Kidney capillary endothelial cell (primary cell): ENCODE measurements around the gene DLK1.

Source experiments
- DNase-seq: peaks from one replicate; pipeline ENCODE4 v3.0.0-alpha.2; 2018; ENCODE audit warnings: low spot score

The DLK1 gene

DNA sequence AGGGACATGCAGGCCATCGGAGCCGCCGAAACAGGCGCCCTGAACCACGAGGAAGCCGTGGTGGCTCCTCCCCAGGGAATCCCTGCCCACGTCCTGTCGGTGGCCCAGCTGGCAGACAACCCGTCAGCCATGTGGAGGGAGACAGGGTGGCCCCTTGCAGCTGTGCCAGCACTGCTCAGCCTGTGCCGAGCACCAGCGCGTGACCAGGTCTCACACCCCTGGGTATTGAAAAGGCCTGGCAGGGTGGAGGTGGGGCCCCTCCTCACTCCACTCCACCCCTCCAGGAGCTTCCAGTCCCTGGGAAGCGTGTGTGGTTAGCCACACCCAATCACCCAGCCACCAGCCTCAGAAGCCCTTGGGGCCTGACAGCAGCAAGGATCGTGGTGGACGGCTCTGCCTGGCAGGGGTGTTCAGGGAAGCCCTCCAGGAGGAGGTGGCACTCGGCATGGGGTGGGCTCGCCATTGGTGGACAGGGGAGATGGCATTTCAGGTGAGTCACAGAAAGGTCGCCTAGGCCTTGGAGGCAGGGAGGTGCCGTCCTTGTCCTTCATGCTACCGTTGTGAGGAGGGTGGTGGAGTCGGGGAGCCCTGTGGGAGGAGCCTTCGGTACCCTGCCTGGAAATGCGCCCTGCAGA, 12.3 kb upstream of the DLK1 start:
- no peak for DNase-seq

DNA sequence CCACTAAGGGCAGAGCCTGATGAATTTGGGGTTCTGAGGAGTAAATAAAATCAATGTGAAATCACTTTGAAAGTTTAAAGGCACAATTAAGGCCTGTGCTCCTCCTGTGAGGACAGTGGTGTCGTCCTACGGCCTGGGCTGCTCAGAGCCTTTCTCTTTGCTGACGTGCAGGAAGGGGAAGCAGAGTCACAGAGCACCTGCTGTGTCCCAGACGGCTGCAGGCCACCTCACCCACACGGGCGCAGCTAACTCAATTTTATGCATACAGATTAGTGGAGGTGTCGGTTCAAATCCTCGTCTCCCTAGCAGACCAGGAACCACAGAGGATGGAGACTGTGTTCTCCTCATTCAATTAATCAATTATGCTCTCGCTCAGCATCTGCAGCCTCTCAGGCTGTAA, 11.4 kb upstream of the DLK1 start:
- no peak for DNase-seq

DNA sequence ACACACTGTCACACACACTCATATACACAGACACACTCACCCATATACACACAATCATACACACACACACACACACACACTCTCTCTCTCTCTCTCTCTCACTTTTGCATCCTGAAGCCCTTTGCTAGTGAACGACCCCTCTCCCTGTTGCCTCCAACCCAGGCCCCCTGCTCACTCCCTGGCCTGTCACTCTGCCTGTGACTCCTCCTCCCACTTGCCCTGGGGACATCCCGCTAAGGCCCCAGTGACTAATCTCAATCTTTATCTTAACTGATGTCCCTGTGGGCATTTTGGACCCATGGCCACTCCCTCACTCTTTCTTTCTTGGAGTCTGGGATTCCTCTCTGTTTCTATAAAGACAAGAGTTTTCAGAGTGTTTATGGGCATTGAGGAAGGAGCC, 10.9 kb upstream of the DLK1 start:
- DNase-seq = no peak

DNA sequence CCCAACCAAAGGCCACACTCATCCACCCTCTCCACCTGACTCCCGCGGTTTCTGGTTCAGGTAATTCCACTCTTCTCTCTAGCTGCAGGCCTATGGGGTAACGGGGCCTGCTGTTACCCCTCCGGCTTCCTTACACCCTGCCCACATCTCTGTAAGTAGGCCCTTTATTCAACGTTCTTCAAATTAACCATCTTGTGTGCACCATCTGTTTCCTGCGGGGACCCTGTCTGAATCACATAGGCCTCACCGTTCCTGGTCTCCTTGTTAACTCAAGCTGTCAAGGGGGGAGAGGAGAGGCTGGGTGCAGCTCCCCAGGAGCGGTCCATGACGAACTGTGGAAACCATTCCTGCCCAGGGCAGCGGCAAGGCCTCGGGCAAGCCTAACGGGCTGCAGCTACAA, 9.3 kb upstream of the DLK1 start:
- no peak for DNase-seq

DNA sequence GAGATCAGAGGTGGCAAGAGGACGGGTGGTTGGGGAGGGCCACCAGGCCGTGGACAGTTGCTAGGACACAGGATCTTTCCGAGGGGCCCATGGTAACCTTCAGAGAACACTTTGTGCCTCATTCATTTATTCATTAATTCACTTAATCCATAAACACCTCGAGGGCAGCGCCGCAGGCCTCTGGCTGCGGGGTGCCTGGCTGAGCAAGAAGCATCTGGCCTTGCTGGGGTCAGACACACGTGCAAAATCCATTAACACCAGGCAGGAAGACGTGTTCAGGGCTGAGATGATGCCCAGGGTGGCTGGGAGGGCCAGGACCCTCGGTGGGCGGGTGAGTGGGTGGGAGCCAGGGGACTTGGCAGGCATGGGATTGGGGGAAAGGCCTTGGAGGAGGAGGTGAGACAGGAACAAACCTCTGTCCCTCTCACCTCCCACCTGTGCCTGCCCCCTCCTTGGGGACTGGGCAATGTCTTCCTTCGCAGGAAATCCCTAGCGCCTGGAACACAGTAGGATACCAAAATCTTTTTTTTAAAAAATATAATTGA, 6.6 kb upstream of the DLK1 start:
- DNase-seq = no peak

DNA sequence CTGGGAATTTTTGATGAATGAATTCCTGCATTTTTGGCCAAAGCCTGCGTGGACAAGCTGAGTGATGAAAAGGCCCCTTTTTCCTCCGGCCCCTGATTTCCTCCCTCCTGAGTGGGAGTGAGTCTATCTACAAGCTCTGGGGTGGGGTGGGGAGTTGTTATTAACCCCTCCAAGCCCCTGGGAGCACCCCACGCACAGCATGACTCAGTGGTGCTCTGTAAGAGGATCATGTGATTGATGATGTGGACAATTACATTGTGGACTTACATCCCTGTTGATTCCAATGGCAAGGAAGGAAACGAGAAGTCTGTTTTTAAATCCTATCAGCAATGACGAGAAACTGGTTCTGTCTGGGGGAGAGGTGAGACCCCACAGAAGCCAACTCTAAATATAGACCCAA, 5.1 kb upstream of the DLK1 start:
- no peak for DNase-seq

DNA sequence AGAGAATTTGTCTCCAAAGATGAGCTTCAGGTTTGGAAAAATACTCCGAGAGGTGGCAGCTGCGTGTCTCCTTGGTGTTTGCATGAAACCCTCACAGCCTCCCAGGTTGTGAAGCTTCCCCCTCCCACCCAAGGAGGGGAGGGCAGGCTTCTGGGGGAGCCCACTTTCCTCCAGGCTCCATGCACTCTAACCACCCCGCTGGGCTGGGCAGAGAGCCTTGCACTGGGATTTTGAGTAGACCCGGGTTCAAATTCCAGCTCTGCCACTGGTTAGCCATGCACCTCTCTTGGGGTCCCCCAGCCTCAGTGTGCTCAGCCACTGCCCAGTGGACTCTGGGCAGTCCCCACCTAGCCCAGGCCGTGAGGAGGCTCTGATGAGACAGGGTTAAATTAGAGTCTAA, 4.3 kb upstream of the DLK1 start:
- DNase-seq = no peak

DNA sequence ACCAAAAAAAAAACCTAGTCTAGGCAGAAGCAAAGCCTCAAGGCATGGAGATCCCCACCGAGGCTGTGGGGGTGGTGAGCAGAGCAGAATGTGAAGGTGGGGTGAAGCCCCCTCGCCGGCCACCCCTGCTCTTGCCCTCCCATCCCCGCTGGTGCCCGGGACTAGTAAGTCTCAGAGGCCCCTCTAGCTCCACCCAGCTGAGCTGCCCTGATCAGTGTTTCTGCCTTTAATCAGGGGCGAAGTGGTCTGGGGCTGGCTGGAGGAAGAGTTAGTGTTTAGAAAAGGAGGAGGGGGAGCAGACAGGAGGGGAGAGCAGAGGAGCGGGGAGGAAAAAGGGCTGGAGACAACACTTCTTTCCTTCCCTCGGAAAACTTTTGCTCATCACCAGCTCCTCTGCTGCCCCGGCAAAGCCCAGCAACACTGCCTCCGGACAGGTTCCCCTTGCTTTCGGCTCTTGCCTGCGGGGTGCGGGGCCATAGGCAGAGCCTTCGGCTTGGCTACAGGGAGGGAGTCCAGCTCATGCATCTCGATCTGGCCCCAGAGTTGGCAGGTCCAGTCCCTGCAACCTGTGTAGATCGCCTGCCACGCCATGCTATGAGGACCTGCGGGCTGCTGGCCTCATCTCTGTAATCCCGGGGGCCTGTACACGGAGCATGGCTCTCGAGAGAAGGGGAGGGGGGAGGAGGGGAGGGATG, 3.4 kb upstream of the DLK1 start:
- DNase-seq = no peak

DNA sequence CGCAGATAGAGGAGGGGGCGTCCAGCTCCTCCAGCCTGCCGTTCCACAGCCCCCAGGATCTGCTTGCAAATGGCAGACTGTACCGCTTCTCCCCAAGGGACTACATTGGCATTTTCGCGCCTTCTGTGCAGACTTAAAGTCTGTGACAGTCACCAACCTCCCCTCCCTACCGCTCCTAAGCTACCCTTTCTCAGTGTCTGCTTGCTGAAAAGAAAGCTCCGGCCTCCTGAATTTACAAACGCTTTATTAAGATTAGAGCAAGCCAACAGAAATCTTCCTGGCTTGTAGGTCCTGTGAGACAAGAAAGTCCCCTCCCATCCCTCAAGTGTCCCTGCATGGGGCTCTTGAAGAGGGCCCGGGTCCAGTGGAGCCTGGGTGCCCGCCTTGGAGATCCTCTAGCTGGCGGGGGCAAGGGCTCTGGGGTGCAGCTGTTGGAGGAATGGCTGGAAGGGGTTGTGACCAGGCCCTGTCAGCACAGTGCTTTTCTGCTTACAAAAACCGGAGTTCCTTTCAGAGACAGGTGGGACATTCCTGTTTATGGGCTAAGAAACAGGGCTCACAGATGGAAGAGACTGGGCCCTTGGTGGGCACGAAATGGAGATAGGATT, 2.8 kb upstream of the DLK1 start:
- DNase-seq = no peak

DNA sequence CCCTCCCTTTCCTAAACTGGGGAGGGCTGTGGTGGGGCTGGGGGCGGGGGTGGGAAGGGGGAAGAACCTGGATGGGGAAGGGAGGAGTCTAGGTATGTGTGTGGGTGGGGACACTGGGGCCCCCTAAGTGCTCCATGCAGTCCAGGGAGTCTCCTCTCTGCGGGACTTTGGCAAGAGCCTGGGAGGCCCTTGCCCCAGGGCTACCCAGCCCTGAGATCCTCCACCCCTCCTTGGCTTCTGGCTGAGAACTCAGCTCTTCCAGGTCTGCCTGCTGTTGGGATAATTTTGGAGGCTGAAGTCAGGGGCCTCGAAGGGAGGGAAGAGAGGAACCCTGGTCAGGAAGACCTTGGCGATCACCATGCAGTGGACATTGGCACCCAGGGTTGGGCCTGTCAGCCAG, 2.2 kb upstream of the DLK1 start:
- no peak for DNase-seq

DNA sequence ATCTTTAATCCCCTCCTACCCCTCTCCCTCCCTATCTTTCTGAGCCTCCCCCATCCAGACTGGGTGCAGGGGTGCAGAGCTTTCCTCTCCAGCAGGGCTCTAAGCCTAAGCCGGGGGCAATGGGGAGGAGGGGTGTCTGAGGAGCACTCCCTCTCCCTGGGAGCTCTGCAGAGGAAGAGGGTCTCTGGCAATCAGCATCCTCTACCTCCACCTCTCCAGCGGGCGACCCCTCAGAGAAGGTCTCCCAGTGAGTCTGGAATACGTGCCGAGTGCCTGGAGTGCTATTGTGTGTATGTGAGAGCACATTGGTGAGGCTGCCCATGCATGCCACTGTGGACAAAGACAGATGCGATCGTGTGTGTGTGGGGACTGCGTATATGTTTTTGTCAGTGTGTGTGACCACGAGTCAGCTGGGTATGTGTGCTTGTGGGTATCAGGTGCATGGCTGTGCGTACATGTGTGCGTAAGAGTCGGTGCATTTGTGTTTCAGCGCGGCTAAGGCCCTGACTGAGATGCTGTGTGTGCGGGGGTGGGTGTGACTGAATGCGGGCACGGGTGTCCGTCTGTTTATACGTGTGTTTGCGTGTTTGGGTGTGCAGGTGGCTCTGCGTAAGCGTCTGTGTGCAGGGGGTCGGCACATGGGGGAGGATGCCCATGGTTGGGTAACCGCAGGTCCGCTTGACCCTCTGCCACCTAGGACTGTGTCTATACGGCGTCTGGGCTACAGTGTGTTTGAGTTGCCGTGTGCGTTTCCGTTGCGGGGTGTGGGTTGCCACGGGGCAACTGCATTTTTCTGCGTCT, 905 bp upstream of the DLK1 start:
- DNase-seq = no peak

DNA sequence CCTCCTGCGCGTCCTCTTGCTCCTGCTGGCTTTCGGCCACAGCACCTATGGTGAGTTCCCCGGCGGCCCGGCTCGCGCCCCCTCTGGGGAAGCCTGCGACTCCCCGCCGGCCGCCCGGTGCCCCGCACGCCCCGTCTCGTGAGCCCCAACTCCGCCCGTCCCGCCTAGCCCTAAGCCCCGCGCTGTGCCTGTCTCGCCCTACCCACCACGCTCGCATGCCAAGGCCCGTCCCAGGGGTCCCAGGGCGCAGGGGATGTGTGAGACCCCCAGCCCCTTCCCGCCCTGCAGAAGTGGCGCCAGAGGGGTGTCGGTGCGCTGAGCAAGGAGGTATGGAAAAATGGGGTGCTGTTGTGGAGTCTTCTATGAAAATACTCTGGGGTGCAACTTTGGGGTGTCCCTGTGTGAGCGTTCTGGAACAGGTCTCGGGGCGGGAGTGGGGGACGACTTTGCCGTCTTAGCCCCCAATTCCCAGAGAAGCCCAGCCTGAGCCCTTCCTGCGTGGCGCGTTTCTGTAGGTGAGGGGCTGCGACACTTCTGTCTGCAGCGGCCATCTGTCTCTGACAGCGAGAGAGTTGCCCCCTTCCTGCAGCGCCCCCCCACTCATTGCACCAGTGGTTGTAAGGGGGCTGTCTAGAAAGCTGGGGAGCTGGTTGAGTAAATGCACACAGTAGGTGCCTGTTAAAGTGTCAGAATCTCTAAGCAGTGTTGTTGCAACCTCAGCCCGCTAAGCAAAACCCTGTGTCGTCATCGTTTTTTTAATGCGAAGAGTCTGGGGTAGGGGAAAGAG, 587 bp downstream of the DLK1 start:
- no peak for DNase-seq

DNA sequence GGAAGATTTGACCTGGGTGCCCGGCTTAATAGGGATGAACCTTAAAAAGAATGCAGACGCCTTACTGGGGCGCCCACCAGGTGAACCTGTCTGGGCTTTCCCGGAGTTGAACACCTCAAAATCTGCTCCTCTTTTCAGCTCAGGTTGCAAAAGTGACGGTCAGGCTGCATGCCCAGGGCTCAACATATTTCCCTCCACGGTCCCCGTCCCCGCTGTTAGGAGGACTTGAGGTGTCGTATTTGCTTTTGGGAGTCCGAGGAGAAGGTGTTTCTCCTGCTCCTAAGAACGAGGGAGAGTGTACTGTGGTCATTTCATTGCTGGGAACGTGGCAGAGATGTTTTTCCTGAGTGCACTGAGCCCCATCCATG, 1.2 kb downstream of the DLK1 start:
- DNase-seq = no peak

DNA sequence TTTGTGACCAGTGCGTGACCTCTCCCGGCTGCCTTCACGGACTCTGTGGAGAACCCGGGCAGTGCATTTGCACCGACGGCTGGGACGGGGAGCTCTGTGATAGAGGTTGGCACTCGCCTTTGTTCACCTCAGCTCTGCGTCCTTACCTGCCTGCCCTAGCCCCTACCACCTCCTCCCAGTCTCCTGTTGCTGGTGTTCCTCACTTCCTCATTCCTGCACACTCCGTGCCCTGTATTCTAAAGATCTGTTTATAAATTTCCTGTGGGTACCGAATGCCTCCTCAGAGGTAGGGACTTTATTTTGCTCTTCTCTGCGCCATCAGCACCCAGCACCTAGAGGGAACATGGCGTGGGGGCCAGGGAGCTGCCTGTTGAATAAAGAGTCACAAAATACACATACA, 2.3 kb downstream of the DLK1 start:
- no peak for DNase-seq

DNA sequence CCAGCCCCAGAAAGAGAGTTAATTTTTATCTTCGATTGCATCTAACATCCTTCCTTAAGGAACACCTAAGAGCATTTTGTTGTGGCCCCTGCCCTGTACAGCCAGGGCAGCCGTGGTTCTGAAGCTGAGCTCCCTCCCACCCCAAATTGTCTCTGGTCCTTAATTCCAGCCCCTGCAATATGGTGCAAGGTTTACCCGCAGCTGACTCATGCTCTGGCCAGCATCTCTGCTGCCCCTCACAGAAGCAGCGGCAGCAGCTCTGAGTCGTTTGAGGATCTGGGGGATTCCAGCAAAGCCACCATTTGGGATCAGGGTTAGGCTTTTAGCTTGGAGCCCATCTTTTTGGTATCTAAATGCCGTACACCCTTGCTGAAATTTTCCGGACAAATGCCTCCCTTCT, 3.3 kb downstream of the DLK1 start:
- no peak for DNase-seq

DNA sequence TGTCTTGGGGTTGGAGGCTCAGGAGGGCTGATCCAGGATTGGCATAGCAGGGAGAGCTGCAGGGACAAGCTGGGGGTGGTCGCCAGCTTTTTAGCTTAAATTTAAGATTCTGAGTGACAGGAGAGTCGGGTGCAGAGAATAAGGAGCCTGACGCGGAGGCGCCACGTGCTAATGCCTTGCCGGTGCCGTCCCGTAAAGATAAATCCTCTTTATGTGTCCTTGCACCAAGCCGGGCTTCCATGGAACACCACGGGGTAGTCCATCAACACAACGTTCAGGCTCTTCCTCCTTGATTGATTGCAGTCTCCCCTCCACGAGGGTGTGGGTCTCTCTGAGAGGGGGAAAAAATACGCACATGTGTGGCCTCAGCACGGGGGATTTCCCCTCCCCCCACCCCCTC, 3.9 kb downstream of the DLK1 start:
- no peak for DNase-seq

DNA sequence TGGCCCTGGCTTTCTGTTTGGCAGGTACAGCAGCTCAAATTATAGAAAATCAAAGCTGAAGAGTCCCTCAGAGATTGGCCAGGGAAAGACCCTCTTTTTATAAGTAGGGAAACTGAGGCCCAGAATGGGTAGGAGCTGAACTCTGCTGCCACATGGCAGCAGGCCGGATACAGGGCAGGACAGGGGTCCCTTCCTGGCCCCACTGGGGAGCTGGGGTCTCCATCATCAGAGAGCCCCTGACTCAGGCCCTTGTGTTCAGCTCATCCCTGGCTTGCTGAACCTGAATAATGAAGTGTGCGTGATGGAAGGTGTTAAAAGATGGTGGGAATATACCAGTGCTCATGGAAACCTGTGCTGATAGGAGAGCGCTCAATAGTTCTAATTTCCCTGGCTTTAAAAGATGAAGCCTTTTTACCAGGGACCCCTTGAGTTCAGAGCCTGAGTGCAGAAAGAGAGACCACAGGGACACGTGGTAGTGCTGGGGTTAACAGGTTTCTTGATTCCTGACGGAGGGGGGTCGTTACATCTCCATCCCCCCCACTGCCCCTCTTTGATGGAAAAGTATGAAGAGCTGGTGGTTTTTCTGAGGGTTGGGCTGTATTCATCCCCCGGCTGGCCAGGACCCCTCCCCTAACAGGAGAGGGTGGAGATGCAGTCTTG, 4.4 kb downstream of the DLK1 start:
- no peak for DNase-seq

DNA sequence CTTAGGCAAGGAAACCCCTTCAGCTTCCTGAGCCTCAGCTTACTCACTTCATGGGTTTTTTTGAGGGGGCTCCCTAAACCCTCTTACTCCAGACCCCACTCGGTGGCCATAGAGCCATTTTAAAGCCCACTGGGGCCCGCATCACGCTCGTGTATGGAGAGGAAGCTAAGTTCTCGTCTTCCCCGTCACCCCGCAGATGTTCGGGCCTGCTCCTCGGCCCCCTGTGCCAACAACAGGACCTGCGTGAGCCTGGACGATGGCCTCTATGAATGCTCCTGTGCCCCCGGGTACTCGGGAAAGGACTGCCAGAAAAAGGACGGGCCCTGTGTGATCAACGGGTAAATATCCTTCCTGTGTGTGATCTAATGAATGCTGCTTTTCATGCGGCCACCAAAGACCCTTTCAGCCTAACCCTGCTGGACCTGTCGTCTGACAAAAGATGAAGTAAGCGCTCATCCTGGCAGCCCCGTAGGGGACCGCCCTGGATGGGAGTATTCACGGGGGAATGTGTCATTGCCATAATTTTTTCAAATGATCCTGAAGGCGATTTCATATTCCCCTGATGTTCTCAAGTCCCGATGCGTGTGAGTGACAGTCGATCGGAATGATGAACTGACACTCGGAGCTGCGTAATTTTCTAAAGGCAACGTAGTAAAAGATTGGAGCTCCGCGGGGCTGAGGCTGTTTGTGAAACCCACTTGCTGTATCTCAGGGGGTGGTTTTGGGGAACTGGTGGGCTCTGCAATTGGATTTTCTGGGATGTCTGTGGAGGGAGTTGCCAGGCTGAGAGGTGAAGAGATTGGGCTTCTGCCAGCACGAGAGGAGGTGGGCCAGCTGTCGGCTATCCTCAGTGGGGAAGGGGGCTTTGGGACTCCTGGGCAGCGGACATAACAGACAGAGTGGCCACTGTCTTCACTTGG, 5.4 kb downstream of the DLK1 start:
- no peak for DNase-seq

DNA sequence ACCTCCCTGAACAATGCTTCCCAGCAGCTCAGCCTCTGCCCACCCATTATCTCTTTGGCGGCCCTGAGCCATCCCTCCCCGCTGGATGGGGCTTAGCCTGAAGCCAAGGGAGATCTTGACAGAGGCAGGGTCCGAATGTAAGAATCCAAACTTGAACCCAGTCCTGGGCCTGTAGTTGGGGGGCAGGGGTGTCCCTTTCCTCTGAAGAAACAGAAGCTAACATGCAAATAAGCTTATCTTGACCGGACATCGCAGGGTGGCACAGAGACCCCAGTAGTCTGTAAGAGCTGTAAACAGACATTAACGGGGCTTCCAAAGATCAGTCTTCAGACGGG, 6.0 kb downstream of the DLK1 start:
- no peak for DNase-seq

DNA sequence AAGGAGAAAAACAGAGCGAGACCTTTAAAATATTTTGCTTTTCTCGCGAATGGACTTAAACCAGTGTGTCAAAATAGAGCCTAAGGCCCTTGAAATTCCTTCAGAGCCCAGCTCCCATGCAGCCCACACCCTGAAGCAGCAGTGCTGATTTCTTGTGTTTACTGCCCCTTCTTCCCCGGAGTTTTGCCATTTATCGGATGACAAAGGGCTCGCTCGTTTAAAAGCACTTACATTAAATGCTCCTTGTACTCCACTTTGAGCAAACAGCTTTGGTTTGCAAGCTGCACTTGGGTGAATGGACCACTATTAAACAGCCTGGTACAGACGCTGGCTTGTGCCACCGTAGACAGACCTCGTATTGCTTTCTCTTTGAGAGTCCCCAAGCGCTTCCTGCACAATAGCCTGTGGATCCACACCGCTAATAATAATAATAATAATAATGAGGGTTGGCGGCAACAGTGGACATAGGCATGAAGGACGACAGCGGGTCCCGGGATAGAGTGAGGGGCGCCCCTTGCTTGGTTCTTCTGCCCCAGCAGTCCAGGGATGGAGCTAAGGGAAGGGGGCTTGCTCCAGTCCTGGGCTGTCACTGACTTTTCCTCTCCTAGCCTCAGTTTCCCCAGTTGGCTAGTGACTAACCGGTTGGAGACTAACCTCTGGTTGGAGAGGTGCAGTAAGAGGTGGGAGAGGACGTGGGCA, 6.6 kb downstream of the DLK1 start:
- DNase-seq = no peak
